Pancreas (tissue), 10 donors: ENCODE results near the gene RARS2. TPM values are rescaled to one million over a fixed set of nuclear protein-coding genes. Genes with fewer than 3 reads are reported as not detected.
A peak's percentile ranks its signal among the peaks of the same experiment; 100 is the strongest.

Source experiments
- ATAC-seq, 4 donors: fragments of 200-7000 bp; cut with Tn5 transposase; one replicate each; pipeline versions ENCODE4 v1.8.0 to v1.9.1; 2020; ENCODE audit warnings: mild to moderate bottlenecking in 4 of 4, moderate library complexity in 4 of 4
- DNase-seq, 6 donors: peaks; one replicate each; pipeline ENCODE4 v3.0.0-alpha.2; 2020
- FAIRE-seq: peaks from 2 replicates; lab custom pipeline; 2012; peaks lifted over from hg19 to GRCh38; lab: Jason Lieb, UNC
- H3K27ac ChIP-seq, 4 donors: fragments of 200-600 bp; sonication (generic); 1 replicate in 3 of 4; 2 replicates in 1 of 4; pipeline versions ENCODE4 v1.5.0 to v1.8.0; 2020
- H3K27me3 ChIP-seq, 4 donors: fragments of 200-600 bp; one replicate each; pipeline ENCODE4 v1.8.0; 2021
- H3K36me3 ChIP-seq, 3 donors: fragments of 200-600 bp; sonication (generic) in 1 of 3; one replicate each; pipeline versions ENCODE4 v1.5.0 to v1.8.0; 2020 to 2021
- H3K4me1 ChIP-seq, 3 donors: fragments of 200-600 bp; one replicate each; pipeline ENCODE4 v1.8.0; 2021
- H3K4me3 ChIP-seq, 4 donors: fragments of 200-600 bp; sonication (generic) in 2 of 4; one replicate each; pipeline versions ENCODE4 v1.5.0 to v1.8.0; 2020 to 2021
- H3K9me3 ChIP-seq, 4 donors: fragments of 200-600 bp; one replicate each; pipeline ENCODE4 v1.8.0; 2021
- WGBS, 2 donors: extraction: QIAGEN DNeasy Blood & Tissue Kit; methylation state at CpG; one replicate each; pipeline ENCODE4 v1.1.7; 2013; 5-methylcytosine and 5-hydroxymethylcytosine counted together
- intact Hi-C, 3 donors: fragments of 100-400 bp; cut with DNase I; formaldehyde crosslinking; loops; one replicate each; pipeline versions ENCODE4 v1.11.1 to v1.14.2; 2022
- polyA plus RNA-seq, 2 donors: library from polyadenylated mRNA; stranded (reverse); fragments of 200-250 nt; gene quantifications; one replicate each; pipeline ENCODE4 v1.2.3, GENCODE V29; 2013
- total RNA-seq, 6 donors: library from RNA; stranded (reverse); fragmentation: NEBNext Ultra II Directional in 4 of 6; extraction: Animal tissue kit (Norgen Biotek cat#: 25700) in 4 of 6; gene quantifications; one replicate each; pipeline versions ENCODE4 v1.2.1 to v1.2.4, GENCODE V29; 2021 to 2023
- TF ChIP-seq, protein P1 (sequence below), 4 donors: fragments of 200-600 bp; sonication (generic) in 3 of 4; IDR thresholded peaks; one replicate each; pipeline versions ENCODE4 v1.5.0 to v1.8.0; 2021; ENCODE audit warnings: antibody characterized with exemption in 4 of 4
- donor health status: healthy with polysubstance abuse.
- donor health status: DM: no; HTN: no; CAD: no; lungs with moderate emphysema.
- donor health status: DM: no; HTN: no; CAD: no.
- donor health status: control.
- donor health status: control.
- donor health status: Bipolar disorder and iron deficiency.
- donor health status: DM: yes; HTN: yes; CAD: no.
- donor health status: DM: no; HTN: no; CAD: no.
- donor health status: DM: no; HTN: no; CAD: no.
- donor health status: DM: yes; HTN: yes; CAD: no.

RARS2 gene
- total and polyA plus RNA-seq, 8 donors: 7.5 to 21.7 (median 16.4) TPM

DNA sequence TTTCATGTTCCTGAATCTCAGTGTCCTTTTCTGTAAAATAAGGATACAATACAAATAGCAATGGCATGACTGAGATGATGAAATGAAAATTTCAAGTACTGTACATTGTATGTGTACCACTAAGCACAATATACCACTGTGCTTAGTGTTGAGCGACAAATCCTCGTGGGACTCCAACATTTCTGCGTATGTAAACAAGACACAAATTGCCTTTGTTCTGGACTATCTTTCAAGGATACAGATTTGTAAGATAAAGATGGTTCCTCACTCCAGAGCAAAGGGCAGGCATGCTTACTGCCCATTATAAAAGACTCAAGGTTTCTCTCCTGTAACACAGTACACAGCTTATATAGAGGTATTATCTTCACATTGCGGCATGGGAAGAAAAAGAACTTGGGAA lies 6.0 kb downstream of the RARS2 start:
- no peak for ATAC-seq
- Histone ChIP-seq H3K4me3 (no peak overlapping the region), H3K4me1 (peaks cover 4 to 8% (median 5%) of the 10 kb centered on the region in 3 donors), H3K9me3 (no peaks in the 10 kb centered on the region), H3K36me3 (peaks cover 0 to 13% (median 0%) of the 10 kb centered on the region in 3 donors), H3K27me3 (no peaks in the 10 kb centered on the region), H3K27ac (no peak overlapping the region)
- intact Hi-C loops: no loop called here
- no peak for FAIRE-seq
- TF ChIP-seq, protein P1, sequence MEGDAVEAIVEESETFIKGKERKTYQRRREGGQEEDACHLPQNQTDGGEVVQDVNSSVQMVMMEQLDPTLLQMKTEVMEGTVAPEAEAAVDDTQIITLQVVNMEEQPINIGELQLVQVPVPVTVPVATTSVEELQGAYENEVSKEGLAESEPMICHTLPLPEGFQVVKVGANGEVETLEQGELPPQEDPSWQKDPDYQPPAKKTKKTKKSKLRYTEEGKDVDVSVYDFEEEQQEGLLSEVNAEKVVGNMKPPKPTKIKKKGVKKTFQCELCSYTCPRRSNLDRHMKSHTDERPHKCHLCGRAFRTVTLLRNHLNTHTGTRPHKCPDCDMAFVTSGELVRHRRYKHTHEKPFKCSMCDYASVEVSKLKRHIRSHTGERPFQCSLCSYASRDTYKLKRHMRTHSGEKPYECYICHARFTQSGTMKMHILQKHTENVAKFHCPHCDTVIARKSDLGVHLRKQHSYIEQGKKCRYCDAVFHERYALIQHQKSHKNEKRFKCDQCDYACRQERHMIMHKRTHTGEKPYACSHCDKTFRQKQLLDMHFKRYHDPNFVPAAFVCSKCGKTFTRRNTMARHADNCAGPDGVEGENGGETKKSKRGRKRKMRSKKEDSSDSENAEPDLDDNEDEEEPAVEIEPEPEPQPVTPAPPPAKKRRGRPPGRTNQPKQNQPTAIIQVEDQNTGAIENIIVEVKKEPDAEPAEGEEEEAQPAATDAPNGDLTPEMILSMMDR (IDR thresholded peaks at IDR 0.05): no peak
- DNase-seq: no peak
- 76 to 80% methylated on average over 4 of the region's 4 CpGs for WGBS, 2 donors

- ATAC-seq (no peak), FAIRE-seq (no peak)
- 78 to 83% methylated on average over 2 of the region's 2 CpGs for WGBS, 2 donors
Observed at GRCh38 chr6:87575423-87575822, 14.4 kb downstream of the RARS2 start.

GRCh38 chr6:87574237-87574804 lies 15.5 kb downstream of the RARS2 start:
- FAIRE-seq: no peak
- ATAC-seq: peak in 2 of 4 donors; percentile 29 to 51
- 48 to 52% methylated on average over 2 of the region's 2 CpGs for WGBS, 2 donors

More at GRCh38 chr6:87575423-87575822, 14.4 kb downstream of the RARS2 start:
- TF ChIP-seq, protein P1 (IDR thresholded peaks at IDR 0.05): no peak
- intact Hi-C loops: no loop called here
- no peaks in the 10 kb centered on the region for H3K36me3 ChIP-seq
- no peaks in the 10 kb centered on the region for H3K9me3 ChIP-seq
- no peak for DNase-seq
- no peak overlapping the region for H3K4me3 ChIP-seq
- H3K4me1 ChIP-seq: peaks cover 0 to 5% (median 3%) of the 10 kb centered on the region in 3 donors
- H3K27ac ChIP-seq: no peak overlapping the region
- no peaks in the 10 kb centered on the region for H3K27me3 ChIP-seq

GRCh38 chr6:87573307-87574024 lies 16.3 kb downstream of the RARS2 start:
- ATAC-seq (no peak), FAIRE-seq (no peak), DNase-seq (no peak)
- TF ChIP-seq, protein P1 (IDR thresholded peaks at IDR 0.05): no peak
- no peak overlapping the region for H3K4me3 ChIP-seq
- no peak overlapping the region for H3K27ac ChIP-seq
- intact Hi-C loops: no loop called here
- peaks cover 0 to 5% (median 3%) of the 10 kb centered on the region in 3 donors for H3K4me1 ChIP-seq
- no peaks in the 10 kb centered on the region for H3K27me3 ChIP-seq
- no peaks in the 10 kb centered on the region for H3K36me3 ChIP-seq
- H3K9me3 ChIP-seq: no peaks in the 10 kb centered on the region
- 94 to 96% methylated on average over 5 of the region's 5 CpGs for WGBS, 2 donors

More at GRCh38 chr6:87574237-87574804, 15.5 kb downstream of the RARS2 start:
- H3K4me3 ChIP-seq: no peak overlapping the region
- H3K4me1 ChIP-seq: peaks cover 0 to 5% (median 3%) of the 10 kb centered on the region in 3 donors
- TF ChIP-seq, protein P1 (IDR thresholded peaks at IDR 0.05): no peak
- H3K27me3 ChIP-seq: no peaks in the 10 kb centered on the region
- H3K9me3 ChIP-seq: no peaks in the 10 kb centered on the region
- no peak for DNase-seq
- H3K36me3 ChIP-seq: no peaks in the 10 kb centered on the region
- intact Hi-C loops: no loop called here
- no peak overlapping the region for H3K27ac ChIP-seq

GRCh38 chr6:87572883-87573282 lies 16.9 kb downstream of the RARS2 start:
- Histone ChIP-seq H3K4me3 (no peak overlapping the region), H3K9me3 (no peaks in the 10 kb centered on the region), H3K27me3 (no peaks in the 10 kb centered on the region), H3K36me3 (peaks cover 0 to 6% (median 0%) of the 10 kb centered on the region in 3 donors), H3K27ac (no peak overlapping the region), H3K4me1 (peaks cover 0 to 5% (median 3%) of the 10 kb centered on the region in 3 donors)
- WGBS, 2 donors: 95 to 96% methylated on average over 3 of the region's 3 CpGs
- no peak for ATAC-seq
- intact Hi-C loops: no loop called here
- FAIRE-seq: no peak
- no peak for DNase-seq
- TF ChIP-seq, protein P1 (IDR thresholded peaks at IDR 0.05): no peak
